Neuronal stem cell (in vitro differentiated cells): ENCODE results near the gene ZPBP. TPM values are rescaled to one million over a fixed set of nuclear protein-coding genes. Genes with fewer than 3 reads are reported as not detected.
A peak's percentile ranks its signal among the peaks of the same experiment; 100 is the strongest.

Experiments
- DNase-seq: peaks from one replicate; pipeline ENCODE4 v3.0.0-alpha.2; 2013; ENCODE audit warnings: low spot score
- H2AFZ ChIP-seq: one replicate; pipeline ENCODE4 v1.6.1; 2013; ENCODE audit warnings: mild to moderate bottlenecking, low read length, inconsistent platforms
- H2AK5ac ChIP-seq: 2 replicates; pipeline ENCODE4 v1.6.1; 2013; ENCODE audit warnings: low read depth, mild to moderate bottlenecking, inconsistent platforms, low read length, moderate library complexity, mixed read lengths
- H2BK120ac ChIP-seq: 2 replicates; pipeline ENCODE4 v1.6.1; 2013; ENCODE audit warnings: low read depth, mild to moderate bottlenecking, inconsistent platforms, low read length, moderate library complexity, mixed read lengths
- H2BK12ac ChIP-seq: one replicate; pipeline ENCODE4 v1.6.1; 2013; ENCODE audit warnings: low read length, inconsistent platforms
- H2BK15ac ChIP-seq: 2 replicates; pipeline ENCODE4 v1.6.1; 2013; ENCODE audit warnings: mild to moderate bottlenecking, low read length, inconsistent platforms, mixed read lengths
- H2BK5ac ChIP-seq: one replicate; pipeline ENCODE4 v1.6.1; 2013; ENCODE audit warnings: inconsistent platforms, mild to moderate bottlenecking, low read length, moderate library complexity
- H3K14ac ChIP-seq: one replicate; pipeline ENCODE4 v1.6.1; 2013; ENCODE audit warnings: low read length, inconsistent platforms
- H3K18ac ChIP-seq: 2 replicates; pipeline ENCODE4 v1.6.1; 2013; ENCODE audit warnings: low read length, inconsistent platforms
- H3K23ac ChIP-seq: 2 replicates; pipeline ENCODE4 v1.6.1; 2013; ENCODE audit warnings: low read depth, mild to moderate bottlenecking, mixed read lengths, low read length, inconsistent platforms; ENCODE audit not compliant: poor library complexity
- H3K27ac ChIP-seq: replicated peaks from 3 replicates; pipeline ENCODE4 v1.5.1; 2013; ENCODE audit warnings: low read length, inconsistent platforms
- H3K27me3 ChIP-seq, 3 experiments: 2 replicates each; pipeline ENCODE4 v1.6.1; 2013; ENCODE audit warnings: low read length in 3 of 3, mild to moderate bottlenecking in 2 of 3, inconsistent platforms in 1 of 3, low read depth in 1 of 3, mixed read lengths in 1 of 3, moderate library complexity in 1 of 3; ENCODE audit not compliant: control insufficient read depth in 3 of 3, insufficient read depth in 3 of 3
- H3K36me3 ChIP-seq, 2 donors: replicated peaks in 1 of 2; 2 replicates each; pipeline ENCODE4 v1.6.1; 2013; ENCODE audit warnings: low read length in 2 of 2; ENCODE audit not compliant: control insufficient read depth in 2 of 2, insufficient read depth in 2 of 2
- H3K4ac ChIP-seq: 2 replicates; pipeline ENCODE4 v1.6.1; 2013; ENCODE audit warnings: inconsistent platforms, mild to moderate bottlenecking, low read length, moderate library complexity
- H3K4me1 ChIP-seq, 2 donors: 1 replicate in 1 of 2; 2 replicates in 1 of 2; pipeline ENCODE4 v1.6.1; 2013; ENCODE audit warnings: low read length in 2 of 2, low read depth in 1 of 2; ENCODE audit not compliant: control insufficient read depth in 2 of 2, insufficient read depth in 1 of 2
- H3K4me2 ChIP-seq: one replicate; pipeline ENCODE4 v1.6.1; 2013; ENCODE audit warnings: mild to moderate bottlenecking, low read length, inconsistent platforms; ENCODE audit not compliant: insufficient read depth, poor library complexity, severe bottlenecking
- H3K4me3 ChIP-seq, 2 donors: 2 replicates each; pipeline ENCODE4 v1.5.1; 2013; ENCODE audit warnings: low read length in 2 of 2, mild to moderate bottlenecking in 2 of 2, inconsistent platforms in 1 of 2, moderate library complexity in 1 of 2
- H3K79me1 ChIP-seq: one replicate; pipeline ENCODE4 v1.6.1; 2013; ENCODE audit warnings: low read depth, mild to moderate bottlenecking, inconsistent platforms, low read length, moderate library complexity
- H3K9ac ChIP-seq: one replicate; pipeline ENCODE4 v1.6.1; 2013; ENCODE audit warnings: mild to moderate bottlenecking, low read depth, low read length, inconsistent platforms; ENCODE audit not compliant: poor library complexity
- H3K9me3 ChIP-seq, 2 donors: replicated peaks in 1 of 2; 2 replicates each; pipeline versions ENCODE3 to v1.6.1; 2013; ENCODE audit warnings: low read length in 2 of 2, mild to moderate bottlenecking in 2 of 2, inconsistent platforms in 1 of 2, low read depth in 1 of 2, mixed read lengths in 1 of 2, moderate library complexity in 1 of 2; ENCODE audit not compliant: control insufficient read depth in 2 of 2, insufficient read depth in 1 of 2
- H4K8ac ChIP-seq: one replicate; pipeline ENCODE4 v1.6.1; 2013; ENCODE audit warnings: low read depth, mild to moderate bottlenecking, inconsistent platforms, low read length, moderate library complexity
- H4K91ac ChIP-seq: one replicate; pipeline ENCODE4 v1.6.1; 2013; ENCODE audit warnings: low read length, low read depth, mild to moderate bottlenecking, inconsistent platforms; ENCODE audit not compliant: poor library complexity
- WGBS, 2 donors: extraction: QIAGEN DNeasy Blood & Tissue Kit; methylation state at CpG; one replicate each; pipeline ENCODE4 v1.1.7; 2013; ENCODE audit warnings: missing lambda C conversion rate in 2 of 2, mixed read lengths in 1 of 2; ENCODE audit not compliant: insufficient read length in 2 of 2, insufficient replicate concordance in 1 of 2; ENCODE audit errors: extremely low coverage in 2 of 2; 5-methylcytosine and 5-hydroxymethylcytosine counted together
- polyA plus RNA-seq, 2 experiments: library from polyadenylated mRNA; stranded (reverse); fragments of 200-250 nt; gene quantifications; one replicate each; pipeline ENCODE4 v1.2.3, GENCODE V29; 2013

Gene ZPBP, protein sequence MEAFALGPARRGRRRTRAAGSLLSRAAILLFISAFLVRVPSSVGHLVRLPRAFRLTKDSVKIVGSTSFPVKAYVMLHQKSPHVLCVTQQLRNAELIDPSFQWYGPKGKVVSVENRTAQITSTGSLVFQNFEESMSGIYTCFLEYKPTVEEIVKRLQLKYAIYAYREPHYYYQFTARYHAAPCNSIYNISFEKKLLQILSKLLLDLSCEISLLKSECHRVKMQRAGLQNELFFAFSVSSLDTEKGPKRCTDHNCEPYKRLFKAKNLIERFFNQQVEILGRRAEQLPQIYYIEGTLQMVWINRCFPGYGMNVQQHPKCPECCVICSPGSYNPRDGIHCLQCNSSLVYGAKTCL
- polyA plus RNA-seq (2013, experiment 1 of 2) = not detected
- not detected for polyA plus RNA-seq (2013, experiment 2 of 2)

DNA sequence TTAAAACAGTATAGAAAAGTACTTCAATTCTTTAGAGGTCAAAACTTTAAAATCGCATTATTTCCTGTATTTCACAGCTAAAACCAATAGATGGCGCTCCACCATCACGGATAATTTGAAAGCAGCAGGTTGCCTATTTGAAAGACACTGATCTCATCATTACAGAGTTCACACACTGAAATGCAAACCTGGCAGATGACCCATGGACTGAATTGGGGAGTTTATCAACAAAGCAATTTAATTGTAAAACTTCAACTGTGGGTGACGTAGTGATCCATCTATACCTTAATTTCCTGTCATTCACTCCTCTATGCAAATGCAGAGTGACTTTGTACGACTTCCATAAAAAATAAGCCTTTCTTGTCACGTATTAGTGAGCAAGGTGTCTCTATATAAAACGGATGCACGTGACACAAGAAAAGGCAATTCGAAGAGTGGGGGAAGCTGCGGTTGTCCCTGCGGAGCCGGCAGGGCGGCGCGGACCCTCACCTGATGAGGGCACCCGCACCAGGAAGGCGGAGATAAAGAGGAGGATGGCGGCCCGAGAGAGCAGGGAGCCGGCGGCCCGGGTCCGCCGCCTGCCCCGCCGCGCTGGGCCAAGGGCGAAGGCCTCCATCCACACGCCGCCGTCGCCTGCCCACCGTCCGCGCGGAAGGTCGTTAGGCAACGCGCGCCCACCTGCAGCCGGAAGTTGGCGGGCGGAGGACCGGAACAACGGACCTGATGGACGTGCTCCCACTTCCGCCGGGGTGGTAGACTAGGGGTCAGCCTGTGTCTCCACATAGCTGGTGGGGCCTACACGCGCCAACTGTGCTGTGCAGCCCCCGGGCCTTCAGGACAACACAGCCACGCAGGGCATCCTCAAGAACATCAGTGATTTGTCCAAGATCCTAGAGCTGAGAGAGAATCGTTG, at the start of gene ZPBP:
Gene ZPBP (minus strand): TSS at position 668 of the 913 bp plus-strand sequence. CDS start 52 bp downstream, at position 616.
- no peak within 1 kb of the TSS for H3K4me3 ChIP-seq
- H3K23ac ChIP-seq = no peak within 1 kb of the TSS
- H3K27ac ChIP-seq = no peak within 1 kb of the TSS

DNA sequence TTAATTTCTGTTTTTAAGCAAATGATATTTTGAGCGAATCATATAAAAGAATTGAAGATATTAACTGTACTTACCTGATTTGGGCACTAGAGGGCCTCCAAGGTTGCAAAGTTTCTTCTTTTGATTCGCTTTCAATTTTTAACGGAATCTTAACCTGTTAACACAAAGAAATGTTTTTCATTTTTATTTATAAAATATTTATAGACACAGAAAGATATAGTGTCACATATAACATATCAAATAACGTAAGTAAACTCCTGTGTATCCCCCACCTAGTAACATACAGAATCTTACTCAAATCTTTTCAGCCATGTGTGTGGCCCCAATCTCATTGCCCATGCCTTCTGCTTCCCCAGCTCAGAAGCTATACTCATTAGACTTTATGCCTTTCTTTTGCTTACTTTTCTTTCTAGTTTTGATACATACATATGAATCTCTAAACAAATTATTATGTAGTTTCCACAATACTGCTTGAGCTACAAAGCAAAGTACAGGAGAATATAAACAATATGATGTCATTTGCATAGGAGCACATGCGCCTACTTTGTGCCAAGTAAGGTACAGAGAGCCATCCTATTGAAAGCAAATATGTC, 49.5 kb upstream of the ZPBP start:
- Histone ChIP-seq H3K4ac (no peak overlapping the region), H3K23ac (no peak overlapping the region), H2BK5ac (no peak overlapping the region), H3K18ac (no peak overlapping the region), H3K9me3 (no peaks in the 10 kb centered on the region), H3K27ac (no peak overlapping the region), H2AFZ (no peak overlapping the region), H4K91ac (no peak overlapping the region), H2BK120ac (no peak overlapping the region), H3K79me1 (no peaks in the 10 kb centered on the region), H3K9ac (no peak overlapping the region), H3K27me3 (no peaks in the 10 kb centered on the region), H3K14ac (no peak overlapping the region), H3K4me3 (no peak overlapping the region), H2BK12ac (no peak overlapping the region), H4K8ac (no peak overlapping the region), H3K4me1 (no peaks in the 10 kb centered on the region), H3K4me2 (no peak overlapping the region), H3K36me3 (no peaks in the 10 kb centered on the region), H2AK5ac (no peak overlapping the region), H2BK15ac (no peak overlapping the region)
- DNase-seq = peak; percentile 26
- WGBS, 2 donors = no CpG with 5 or more reads among the region's 5 CpGs

More for the DNA sequence above, at the start of gene ZPBP:
- Histone ChIP-seq H4K91ac (no peak within 1 kb of the TSS), H4K8ac (no peak within 1 kb of the TSS), H2BK5ac (no peak within 1 kb of the TSS), H2BK120ac (no peak within 1 kb of the TSS), H3K4ac (no peak within 1 kb of the TSS), H2AK5ac (no peak within 1 kb of the TSS), H3K14ac (no peak within 1 kb of the TSS), H3K18ac (no peak within 1 kb of the TSS), H3K36me3 (no peaks in the 10 kb centered on the region), H3K27me3 (no peaks in the 10 kb centered on the region), H3K4me2 (no peak within 1 kb of the TSS), H3K79me1 (no peaks in the 10 kb centered on the region), H3K4me1 (no peaks in the 10 kb centered on the region), H3K9me3 (no peaks in the 10 kb centered on the region), H2BK15ac (no peak within 1 kb of the TSS), H2BK12ac (no peak within 1 kb of the TSS), H2AFZ (no peak within 1 kb of the TSS), H3K9ac (no peak within 1 kb of the TSS)
- WGBS, 2 donors = no CpG with 5 or more reads among the region's 53 CpGs
- peak; percentile 48 for DNase-seq

DNA sequence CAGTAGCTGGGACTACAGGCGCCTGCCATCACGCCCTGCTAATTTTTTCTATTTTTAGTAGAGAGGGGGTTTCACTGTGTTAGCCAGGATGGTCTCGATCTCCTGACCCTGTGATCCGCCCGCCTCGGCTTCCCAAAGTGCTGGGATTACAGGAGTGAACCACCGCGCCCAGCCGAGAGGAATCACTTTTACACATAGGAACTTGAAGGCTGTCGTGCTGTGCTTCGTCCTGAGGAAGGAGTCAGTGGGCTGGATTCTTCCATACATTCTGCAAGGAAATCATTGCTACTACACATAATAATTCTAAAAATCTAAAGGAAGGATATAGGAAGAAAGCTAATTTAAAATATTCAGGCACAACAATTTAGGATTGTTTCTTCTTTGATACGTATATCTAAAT, 48.8 kb upstream of the ZPBP start:
- H2BK5ac ChIP-seq = no peak overlapping the region
- H3K4me1 ChIP-seq = no peaks in the 10 kb centered on the region
- H2BK120ac ChIP-seq = no peak overlapping the region
- no peak overlapping the region for H2AK5ac ChIP-seq
- no peak overlapping the region for H3K9ac ChIP-seq
- no peak overlapping the region for H3K4ac ChIP-seq
- H3K27ac ChIP-seq = no peak overlapping the region
- H4K91ac ChIP-seq = no peak overlapping the region
- H2BK15ac ChIP-seq = no peak overlapping the region
- no peak overlapping the region for H3K18ac ChIP-seq
- H4K8ac ChIP-seq = no peak overlapping the region
- DNase-seq = no peak
- H2AFZ ChIP-seq = no peak overlapping the region
- no peaks in the 10 kb centered on the region for H3K9me3 ChIP-seq
- WGBS, 2 donors = no CpG with 5 or more reads among the region's 12 CpGs
- no peak overlapping the region for H3K14ac ChIP-seq
- no peak overlapping the region for H2BK12ac ChIP-seq
- no peak overlapping the region for H3K4me3 ChIP-seq
- no peak overlapping the region for H3K4me2 ChIP-seq
- H3K27me3 ChIP-seq = no peaks in the 10 kb centered on the region
- H3K23ac ChIP-seq = no peak overlapping the region
- no peaks in the 10 kb centered on the region for H3K79me1 ChIP-seq
- H3K36me3 ChIP-seq = no peaks in the 10 kb centered on the region

DNA sequence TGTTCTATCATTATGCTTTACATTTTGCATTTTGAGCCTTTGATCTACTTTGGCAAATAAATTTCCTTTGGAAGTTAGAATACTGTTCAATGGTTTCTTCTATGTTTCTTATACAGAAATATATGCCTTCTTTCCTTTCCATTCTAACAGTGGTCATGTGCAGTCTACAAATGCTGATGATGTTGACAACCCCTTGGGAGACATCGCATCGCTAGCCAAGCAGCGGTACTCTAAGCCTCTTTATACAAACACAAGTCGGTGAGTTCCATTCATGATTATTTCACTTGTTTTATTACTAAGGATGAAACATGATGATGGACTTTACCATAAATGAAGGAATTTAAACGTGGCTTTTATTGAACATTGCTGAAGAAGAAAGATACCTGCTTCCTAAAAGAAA, 48.1 kb upstream of the ZPBP start:
- H3K9ac ChIP-seq = no peak overlapping the region
- no peaks in the 10 kb centered on the region for H3K79me1 ChIP-seq
- H2BK5ac ChIP-seq = no peak overlapping the region
- no peak for DNase-seq
- H3K23ac ChIP-seq = no peak overlapping the region
- H3K18ac ChIP-seq = no peak overlapping the region
- no peak overlapping the region for H4K91ac ChIP-seq
- no CpG with 5 or more reads among the region's 5 CpGs for WGBS, 2 donors
- no peak overlapping the region for H2BK12ac ChIP-seq
- H3K27ac ChIP-seq = no peak overlapping the region
- H2BK120ac ChIP-seq = no peak overlapping the region
- no peaks in the 10 kb centered on the region for H3K36me3 ChIP-seq
- no peaks in the 10 kb centered on the region for H3K27me3 ChIP-seq
- no peaks in the 10 kb centered on the region for H3K9me3 ChIP-seq
- no peak overlapping the region for H4K8ac ChIP-seq
- no peak overlapping the region for H2AFZ ChIP-seq
- H3K4me3 ChIP-seq = no peak overlapping the region
- H3K4me1 ChIP-seq = no peaks in the 10 kb centered on the region
- no peak overlapping the region for H2BK15ac ChIP-seq
- no peak overlapping the region for H3K4ac ChIP-seq
- H2AK5ac ChIP-seq = no peak overlapping the region
- no peak overlapping the region for H3K14ac ChIP-seq
- no peak overlapping the region for H3K4me2 ChIP-seq
